ENCODE data around the gene HCST.
"Not testable (repeated sequence)": the region's sequence is repeated elsewhere in the genome, so short reads cannot be mapped to it uniquely, and the experiment has no call there.

Gene HCST

GRCh38 chr19:35863018-35863417 is 39.3 kb upstream of the HCST start:
- Histone ChIP-seq H3K79me2 (no peaks in the 10 kb centered on the region), H3K4me1 (peaks cover 3% of the 10 kb centered on the region), H3K9me3 (ENCODE audit: control insufficient read depth, low read length) (no peaks in the 10 kb centered on the region), H3K27ac (no peak overlapping the region), H3K4me2 (ENCODE audit: low read length) (no peak overlapping the region), H3K36me3 (ENCODE audit: control insufficient read depth, insufficient read depth, low read length) (no peaks in the 10 kb centered on the region), H2AFZ (no peak overlapping the region), H3K27me3 (ENCODE audit: control insufficient read depth, insufficient read depth, low read length) (no peaks in the 10 kb centered on the region), H3K9ac (no peak overlapping the region), H3K4me3 (ENCODE audit: low read depth, low read length) (no peak overlapping the region)
- TF ChIP-seq CTCF (IDR thresholded peaks at IDR 0.05), result no peak

GRCh38 chr19:35868172-35868822 is 34.0 kb upstream of the HCST start, which contains the start of gene APLP1:
APLP1 (plus strand) TSS chr19:35868574; CDS start chr19:35868637, 63 bp downstream.
- H3K27ac ChIP-seq, result peak within 1 kb of the TSS; percentile 74

GRCh38 chr19:35868823-35869326 is 33.5 kb upstream of the HCST start:
- no peak overlapping the region for H3K9ac ChIP-seq
- H2AFZ ChIP-seq, result peak overlapping the region; percentile 61
- no peaks in the 10 kb centered on the region for H3K9me3 ChIP-seq (ENCODE audit: control insufficient read depth, low read length)
- H3K27me3 ChIP-seq (ENCODE audit: control insufficient read depth, insufficient read depth, low read length), result no peaks in the 10 kb centered on the region
- H3K4me1 ChIP-seq, result peaks cover 11% of the 10 kb centered on the region
- peaks cover 4% of the 10 kb centered on the region for H3K79me2 ChIP-seq
- H3K4me2 ChIP-seq (ENCODE audit: low read length), result peak overlapping the region; percentile 79
- no peaks in the 10 kb centered on the region for H3K36me3 ChIP-seq (ENCODE audit: control insufficient read depth, insufficient read depth, low read length)
- H3K27ac ChIP-seq, result peak overlapping the region; percentile 65
- H3K4me3 ChIP-seq (ENCODE audit: low read depth, low read length), result peak overlapping the region; percentile 41
- TF ChIP-seq CTCF (IDR thresholded peaks at IDR 0.05), result no peak

More at GRCh38 chr19:35868172-35868822, 34.0 kb upstream of the HCST start, which contains the start of gene APLP1:
- Histone ChIP-seq H3K36me3 (ENCODE audit: control insufficient read depth, insufficient read depth, low read length) (no peaks in the 10 kb centered on the region), H3K9ac (no peak within 1 kb of the TSS), H3K9me3 (ENCODE audit: control insufficient read depth, low read length) (no peaks in the 10 kb centered on the region), H3K4me3 (ENCODE audit: low read depth, low read length) (peak within 1 kb of the TSS; percentile 41), H3K79me2 (peaks cover 4% of the 10 kb centered on the region), H2AFZ (peak within 1 kb of the TSS; percentile 81), H3K4me2 (ENCODE audit: low read length) (peak within 1 kb of the TSS; percentile 79), H3K4me1 (peaks cover 11% of the 10 kb centered on the region), H3K27me3 (ENCODE audit: control insufficient read depth, insufficient read depth, low read length) (no peaks in the 10 kb centered on the region)
- no peak for TF ChIP-seq CTCF (IDR thresholded peaks at IDR 0.05)

- Histone ChIP-seq H3K79me2 (peaks cover 4% of the 10 kb centered on the region), H3K27ac (peak overlapping the region; percentile 65), H3K4me1 (peaks cover 11% of the 10 kb centered on the region), H3K4me3 (ENCODE audit: low read depth, low read length) (peak overlapping the region; percentile 41), H3K36me3 (ENCODE audit: control insufficient read depth, insufficient read depth, low read length) (no peaks in the 10 kb centered on the region), H3K27me3 (ENCODE audit: control insufficient read depth, insufficient read depth, low read length) (no peaks in the 10 kb centered on the region), H3K9me3 (ENCODE audit: control insufficient read depth, low read length) (no peaks in the 10 kb centered on the region), H3K9ac (no peak overlapping the region), H2AFZ (peak overlapping the region; percentile 61), H3K4me2 (ENCODE audit: low read length) (peak overlapping the region; percentile 79)
- TF ChIP-seq CTCF (IDR thresholded peaks at IDR 0.05), result no peak
Observed at GRCh38 chr19:35869327-35870123, 32.8 kb upstream of the HCST start.

GRCh38 chr19:35870124-35870736 is 32.1 kb upstream of the HCST start:
- Histone ChIP-seq H3K4me2 (ENCODE audit: low read length) (peak overlapping the region; percentile 79), H3K4me1 (peaks cover 11% of the 10 kb centered on the region), H3K4me3 (ENCODE audit: low read depth, low read length) (peak overlapping the region; percentile 41)
- H3K9me3 ChIP-seq (ENCODE audit: control insufficient read depth, low read length); H2AFZ ChIP-seq; H3K27me3 ChIP-seq (ENCODE audit: control insufficient read depth, insufficient read depth, low read length); H3K27ac ChIP-seq; H3K36me3 ChIP-seq (ENCODE audit: control insufficient read depth, insufficient read depth, low read length); H3K79me2 ChIP-seq; H3K9ac ChIP-seq: not testable (repeated sequence)

Data from parathyroid adenoma (tissue), 2 donors.